ENCODE results near the gene USP19.
A peak's percentile ranks its signal among the peaks of the same experiment; 100 is the strongest.

Gene USP19

DNA sequence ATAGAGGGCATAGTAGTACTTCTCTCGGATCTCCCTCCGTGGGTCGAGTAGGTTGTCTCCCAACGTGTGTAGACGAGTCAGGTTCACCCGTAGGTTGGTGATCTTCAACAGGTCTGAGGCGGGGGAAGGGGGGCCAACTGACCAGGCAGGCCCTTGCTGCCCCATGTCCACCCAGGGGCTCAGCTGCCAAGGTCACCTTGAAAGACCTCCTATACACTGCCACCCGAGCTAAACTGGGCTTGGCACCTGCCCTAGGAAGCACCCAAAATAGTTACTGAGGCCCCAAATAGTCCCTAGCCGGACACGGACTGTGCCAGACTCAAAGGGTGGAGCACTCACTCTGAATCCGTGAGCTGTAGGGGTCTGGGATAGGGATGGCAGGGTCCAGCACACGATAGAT, 10.4 kb upstream of the USP19 start:
- no peaks in the 10 kb centered on the region for H3K9me3 ChIP-seq (ENCODE audit: control insufficient read depth, low read length)
- TF ChIP-seq, protein P1, sequence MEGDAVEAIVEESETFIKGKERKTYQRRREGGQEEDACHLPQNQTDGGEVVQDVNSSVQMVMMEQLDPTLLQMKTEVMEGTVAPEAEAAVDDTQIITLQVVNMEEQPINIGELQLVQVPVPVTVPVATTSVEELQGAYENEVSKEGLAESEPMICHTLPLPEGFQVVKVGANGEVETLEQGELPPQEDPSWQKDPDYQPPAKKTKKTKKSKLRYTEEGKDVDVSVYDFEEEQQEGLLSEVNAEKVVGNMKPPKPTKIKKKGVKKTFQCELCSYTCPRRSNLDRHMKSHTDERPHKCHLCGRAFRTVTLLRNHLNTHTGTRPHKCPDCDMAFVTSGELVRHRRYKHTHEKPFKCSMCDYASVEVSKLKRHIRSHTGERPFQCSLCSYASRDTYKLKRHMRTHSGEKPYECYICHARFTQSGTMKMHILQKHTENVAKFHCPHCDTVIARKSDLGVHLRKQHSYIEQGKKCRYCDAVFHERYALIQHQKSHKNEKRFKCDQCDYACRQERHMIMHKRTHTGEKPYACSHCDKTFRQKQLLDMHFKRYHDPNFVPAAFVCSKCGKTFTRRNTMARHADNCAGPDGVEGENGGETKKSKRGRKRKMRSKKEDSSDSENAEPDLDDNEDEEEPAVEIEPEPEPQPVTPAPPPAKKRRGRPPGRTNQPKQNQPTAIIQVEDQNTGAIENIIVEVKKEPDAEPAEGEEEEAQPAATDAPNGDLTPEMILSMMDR (IDR thresholded peaks at IDR 0.05), result no peak
- H3K9ac ChIP-seq, result no peak overlapping the region
- H3K4me1 ChIP-seq, result peaks cover 15% of the 10 kb centered on the region
- H3K36me3 ChIP-seq (ENCODE audit: control insufficient read depth, insufficient read depth, low read length), result no peaks in the 10 kb centered on the region
- H2AFZ ChIP-seq, result no peak overlapping the region
- H3K4me2 ChIP-seq (ENCODE audit: low read length), result peak overlapping the region; percentile 92
- H3K79me2 ChIP-seq, result peaks cover 30% of the 10 kb centered on the region
- H3K4me3 ChIP-seq (ENCODE audit: low read depth, low read length), result no peak overlapping the region
- no peaks in the 10 kb centered on the region for H3K27me3 ChIP-seq (ENCODE audit: control insufficient read depth, insufficient read depth, low read length)
- H3K27ac ChIP-seq, result no peak overlapping the region

DNA sequence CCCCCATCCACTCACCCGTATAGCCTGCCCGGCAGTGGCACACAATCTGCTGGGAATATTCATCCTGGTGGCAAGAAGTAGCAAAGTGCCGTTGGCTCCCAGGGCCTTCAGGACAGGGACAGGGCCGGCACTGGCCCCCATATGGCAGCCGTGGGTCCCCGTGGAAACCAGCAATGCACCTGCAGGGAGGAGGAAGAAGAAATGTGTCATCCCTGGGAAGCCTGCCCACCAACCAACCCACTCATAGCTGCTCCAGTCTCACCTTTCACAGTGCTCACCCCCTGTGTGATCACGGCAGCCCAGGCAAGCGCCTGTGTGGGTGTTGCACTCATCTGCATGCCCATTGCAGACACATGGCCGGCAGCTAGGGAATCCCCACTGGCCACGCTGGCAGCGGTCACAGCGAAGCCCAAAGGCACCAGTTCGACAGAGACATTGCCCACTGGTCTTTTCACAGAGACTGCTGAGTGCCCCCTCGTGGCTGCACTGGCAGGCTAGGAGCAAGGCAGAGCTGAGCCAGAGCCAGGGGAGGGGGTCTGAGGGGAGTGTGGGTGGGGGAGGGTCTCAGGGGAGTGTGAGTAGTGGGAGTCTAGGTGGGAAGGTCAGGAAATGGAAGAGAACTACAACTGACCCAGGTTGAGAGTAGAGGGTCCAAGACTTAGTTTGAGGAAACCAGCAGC, 4.5 kb upstream of the USP19 start:
- H3K27ac ChIP-seq, result no peak overlapping the region
- H3K36me3 ChIP-seq (ENCODE audit: control insufficient read depth, insufficient read depth, low read length), result no peaks in the 10 kb centered on the region
- no peaks in the 10 kb centered on the region for H3K27me3 ChIP-seq (ENCODE audit: control insufficient read depth, insufficient read depth, low read length)

DNA sequence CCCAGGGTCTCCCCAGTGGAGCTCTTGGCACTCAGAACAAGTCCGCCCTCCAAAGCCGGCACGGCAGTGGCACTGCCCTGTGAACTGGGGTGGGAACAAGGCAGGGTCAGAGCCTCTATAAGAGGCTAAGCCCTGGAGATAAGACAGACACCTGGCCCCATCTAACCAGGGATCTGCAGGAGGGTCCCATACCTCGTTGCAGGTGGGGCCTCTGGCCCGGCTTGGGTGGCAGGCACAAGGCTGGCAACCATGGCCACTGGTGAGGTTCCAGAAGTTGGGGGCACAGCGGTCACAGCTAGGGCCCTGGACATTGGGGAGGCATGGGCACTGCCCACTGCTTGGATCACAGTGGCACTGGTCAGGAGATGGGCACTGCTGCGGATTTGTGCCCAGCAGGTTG, 3.6 kb upstream of the USP19 start:
- H3K4me2 ChIP-seq (ENCODE audit: low read length), result no peak overlapping the region
- no peak overlapping the region for H3K9ac ChIP-seq
- H3K4me1 ChIP-seq, result peaks cover 10% of the 10 kb centered on the region
- no peak overlapping the region for H3K27ac ChIP-seq
- no peak overlapping the region for H2AFZ ChIP-seq
- no peak overlapping the region for H3K4me3 ChIP-seq (ENCODE audit: low read depth, low read length)
- H3K36me3 ChIP-seq (ENCODE audit: control insufficient read depth, insufficient read depth, low read length), result no peaks in the 10 kb centered on the region
- peaks cover 8% of the 10 kb centered on the region for H3K79me2 ChIP-seq
- H3K9me3 ChIP-seq (ENCODE audit: control insufficient read depth, low read length), result no peaks in the 10 kb centered on the region
- no peaks in the 10 kb centered on the region for H3K27me3 ChIP-seq (ENCODE audit: control insufficient read depth, insufficient read depth, low read length)
- TF ChIP-seq, protein P1 (IDR thresholded peaks at IDR 0.05), result no peak

More for the DNA sequence above, 4.5 kb upstream of the USP19 start:
- H3K4me3 ChIP-seq (ENCODE audit: low read depth, low read length), result no peak overlapping the region
- no peaks in the 10 kb centered on the region for H3K9me3 ChIP-seq (ENCODE audit: control insufficient read depth, low read length)
- H3K4me2 ChIP-seq (ENCODE audit: low read length), result no peak overlapping the region
- TF ChIP-seq, protein P1 (IDR thresholded peaks at IDR 0.05), result no peak
- H3K79me2 ChIP-seq, result peaks cover 6% of the 10 kb centered on the region
- H3K4me1 ChIP-seq, result peaks cover 3% of the 10 kb centered on the region
- H3K9ac ChIP-seq, result no peak overlapping the region
- H2AFZ ChIP-seq, result no peak overlapping the region

DNA sequence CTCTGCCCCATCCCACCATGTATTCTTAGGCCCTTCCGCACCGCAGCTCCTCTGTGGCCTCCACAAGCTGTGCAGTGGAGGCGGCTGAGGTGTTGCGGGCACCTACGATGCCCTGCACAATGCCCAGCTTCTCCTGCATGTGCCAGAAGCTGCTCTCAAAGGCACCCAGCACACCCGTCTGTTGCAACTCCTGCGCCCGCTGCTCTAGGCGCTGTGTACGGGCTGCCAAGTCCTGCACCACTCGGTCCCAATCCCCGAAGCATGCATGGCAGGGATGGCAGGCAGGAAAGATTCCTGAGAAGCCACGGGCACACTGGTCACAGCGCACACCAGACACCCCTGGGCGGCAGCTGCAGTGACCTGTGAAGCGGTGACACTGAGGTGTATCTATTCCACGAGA, 3.1 kb upstream of the USP19 start:
- H3K79me2 ChIP-seq, result peaks cover 13% of the 10 kb centered on the region
- no peaks in the 10 kb centered on the region for H3K27me3 ChIP-seq (ENCODE audit: control insufficient read depth, insufficient read depth, low read length)
- no peaks in the 10 kb centered on the region for H3K9me3 ChIP-seq (ENCODE audit: control insufficient read depth, low read length)
- H3K4me1 ChIP-seq, result peaks cover 15% of the 10 kb centered on the region
- H3K27ac ChIP-seq, result no peak overlapping the region
- H2AFZ ChIP-seq, result no peak overlapping the region
- TF ChIP-seq, protein P1 (IDR thresholded peaks at IDR 0.05), result no peak
- H3K4me2 ChIP-seq (ENCODE audit: low read length), result no peak overlapping the region
- H3K9ac ChIP-seq, result no peak overlapping the region
- H3K36me3 ChIP-seq (ENCODE audit: control insufficient read depth, insufficient read depth, low read length), result no peaks in the 10 kb centered on the region
- H3K4me3 ChIP-seq (ENCODE audit: low read depth, low read length), result no peak overlapping the region

All from parathyroid adenoma (tissue), 2 donors.